Neuron (in vitro differentiated cells): ENCODE results near the gene ZNF827.

Experiments used
- H2AFZ ChIP-seq: one replicate; pipeline ENCODE4 v1.6.1; 2013; ENCODE audit warnings: low read depth, mild to moderate bottlenecking, inconsistent platforms, low read length, moderate library complexity
- H3K27me3 ChIP-seq: one replicate; pipeline ENCODE4 v1.6.1; 2013; ENCODE audit warnings: low read length; ENCODE audit not compliant: insufficient read depth
- H3K36me3 ChIP-seq: one replicate; pipeline ENCODE4 v1.6.1; 2013; ENCODE audit warnings: low read length; ENCODE audit not compliant: insufficient read depth
- H3K4me1 ChIP-seq: one replicate; pipeline ENCODE4 v1.6.1; 2013; ENCODE audit warnings: low read length; ENCODE audit not compliant: insufficient read depth
- H3K4me3 ChIP-seq: 2 replicates; pipeline ENCODE4 v1.5.1; 2013; ENCODE audit warnings: mild to moderate bottlenecking, low read length, moderate library complexity
- H3K9me3 ChIP-seq: one replicate; pipeline ENCODE4 v1.6.1; 2013; ENCODE audit warnings: low read length

Gene ZNF827

DNA sequence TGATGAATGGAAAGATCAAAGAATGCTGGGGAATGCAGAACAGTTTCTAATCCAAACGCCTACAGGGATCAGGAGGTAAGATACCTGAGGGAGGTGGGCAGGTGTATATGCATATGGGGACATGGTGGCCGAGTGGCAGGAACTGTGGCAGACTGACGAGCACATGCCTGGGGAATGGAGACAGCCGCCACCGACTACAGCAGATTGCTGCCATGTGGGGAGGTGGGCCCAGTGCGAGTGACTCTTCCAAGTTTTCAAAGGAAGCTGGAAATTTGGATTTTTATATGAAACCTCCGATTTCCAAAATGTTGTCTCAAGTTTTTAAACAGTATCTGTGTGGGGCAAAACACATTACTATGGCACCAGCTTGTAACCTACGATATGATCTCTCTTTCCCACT is 9.9 kb downstream of the ZNF827 start:
- Histone ChIP-seq H3K4me1 (peaks cover 24% of the 10 kb centered on the region), H3K4me3 (no peak overlapping the region), H3K27me3 (no peaks in the 10 kb centered on the region), H3K9me3 (peaks cover 12% of the 10 kb centered on the region), H2AFZ (no peak overlapping the region), H3K36me3 (no peaks in the 10 kb centered on the region)

- Histone ChIP-seq H2AFZ (no peak overlapping the region), H3K4me1 (peaks cover 18% of the 10 kb centered on the region), H3K27me3 (no peaks in the 10 kb centered on the region), H3K4me3 (no peak overlapping the region), H3K36me3 (no peaks in the 10 kb centered on the region), H3K9me3 (peaks cover 12% of the 10 kb centered on the region)
Measured at GRCh38 chr4:145927030-145927429, 11.6 kb downstream of the ZNF827 start.

DNA sequence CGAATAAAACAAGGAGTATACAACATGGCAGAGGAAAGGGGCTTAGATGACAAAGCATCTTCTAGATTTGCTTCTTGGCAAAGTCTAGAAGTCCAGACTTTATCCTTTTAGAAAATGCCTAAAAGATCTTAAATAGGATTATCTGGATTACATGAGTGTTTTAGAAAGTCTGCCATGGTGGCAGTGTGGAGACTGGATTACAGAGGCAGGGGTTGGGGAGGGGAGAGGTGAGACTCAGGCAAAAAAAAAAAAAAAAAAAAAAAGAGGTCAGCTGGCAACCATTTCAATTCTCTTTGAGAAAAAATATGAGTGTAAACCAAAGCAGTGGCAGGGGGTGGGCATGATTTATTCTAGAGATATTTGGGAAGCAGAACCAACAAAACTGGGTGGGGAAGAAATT is 17.4 kb downstream of the ZNF827 start:
- no peak overlapping the region for H3K4me3 ChIP-seq
- H3K4me1 ChIP-seq = no peaks in the 10 kb centered on the region
- no peak overlapping the region for H2AFZ ChIP-seq
- H3K27me3 ChIP-seq = no peaks in the 10 kb centered on the region
- H3K36me3 ChIP-seq = peaks cover 10% of the 10 kb centered on the region
- peaks cover 14% of the 10 kb centered on the region for H3K9me3 ChIP-seq

DNA sequence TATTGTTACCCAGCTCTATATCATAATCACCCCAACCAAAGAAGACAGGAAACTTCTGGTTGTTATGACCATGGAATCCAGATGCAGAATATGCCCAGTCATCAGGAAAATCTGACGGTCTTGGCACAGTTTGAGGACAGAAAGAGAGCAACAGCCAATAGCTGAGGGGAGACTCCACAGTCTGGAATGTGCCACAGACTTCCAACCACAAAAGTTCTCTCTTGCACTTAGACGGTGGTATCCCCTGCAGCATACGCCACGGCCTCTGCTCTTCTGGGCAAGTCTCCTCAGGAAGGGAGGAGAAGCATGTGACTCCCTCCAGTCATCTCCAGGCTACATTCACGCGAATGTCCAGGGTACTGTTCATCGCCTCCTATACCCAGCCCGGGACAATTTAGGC is 18.4 kb downstream of the ZNF827 start:
- Histone ChIP-seq H3K27me3 (no peaks in the 10 kb centered on the region), H3K4me3 (no peak overlapping the region), H2AFZ (no peak overlapping the region), H3K4me1 (no peaks in the 10 kb centered on the region), H3K9me3 (peaks cover 11% of the 10 kb centered on the region), H3K36me3 (peaks cover 10% of the 10 kb centered on the region)

GRCh38 chr4:145912376-145912775 is 26.2 kb downstream of the ZNF827 start:
- Histone ChIP-seq H3K9me3 (no peaks in the 10 kb centered on the region), H3K27me3 (no peaks in the 10 kb centered on the region), H3K36me3 (no peaks in the 10 kb centered on the region), H2AFZ (no peak overlapping the region), H3K4me3 (no peak overlapping the region), H3K4me1 (peaks cover 17% of the 10 kb centered on the region)

GRCh38 chr4:145909773-145910172 is 28.9 kb downstream of the ZNF827 start:
- no peaks in the 10 kb centered on the region for H3K36me3 ChIP-seq
- H3K9me3 ChIP-seq = no peaks in the 10 kb centered on the region
- H3K4me3 ChIP-seq = no peak overlapping the region
- peaks cover 20% of the 10 kb centered on the region for H3K4me1 ChIP-seq
- H2AFZ ChIP-seq = no peak overlapping the region
- no peaks in the 10 kb centered on the region for H3K27me3 ChIP-seq

- H3K27me3 ChIP-seq = no peaks in the 10 kb centered on the region
- H3K4me3 ChIP-seq = no peak overlapping the region
- no peak overlapping the region for H2AFZ ChIP-seq
- no peaks in the 10 kb centered on the region for H3K9me3 ChIP-seq
- peaks cover 3% of the 10 kb centered on the region for H3K36me3 ChIP-seq
- H3K4me1 ChIP-seq = peaks cover 20% of the 10 kb centered on the region
Measured at GRCh38 chr4:145909281-145909715, 29.3 kb downstream of the ZNF827 start.

DNA sequence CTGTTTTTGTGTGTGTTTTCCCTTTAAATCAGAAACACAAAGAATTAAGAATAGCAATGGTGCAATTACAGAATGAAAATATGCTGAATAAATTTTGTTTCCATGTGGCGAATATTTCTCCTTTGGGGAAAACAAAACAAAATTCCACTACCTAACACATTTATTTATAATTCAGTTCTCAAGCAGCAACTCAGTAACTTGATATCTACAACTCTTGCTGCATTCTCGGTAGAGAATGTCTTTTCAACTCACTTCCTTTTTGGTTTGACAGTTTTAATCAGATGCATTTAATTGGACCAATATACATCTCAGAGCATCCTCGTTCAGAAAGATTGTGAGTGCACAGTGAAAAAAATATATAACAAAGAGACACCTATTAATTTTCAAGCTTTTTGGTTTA is 30.8 kb downstream of the ZNF827 start:
- Histone ChIP-seq H3K36me3 (peaks cover 14% of the 10 kb centered on the region), H3K4me1 (peaks cover 20% of the 10 kb centered on the region), H3K4me3 (no peak overlapping the region), H3K27me3 (no peaks in the 10 kb centered on the region), H2AFZ (no peak overlapping the region), H3K9me3 (peaks cover 3% of the 10 kb centered on the region)

DNA sequence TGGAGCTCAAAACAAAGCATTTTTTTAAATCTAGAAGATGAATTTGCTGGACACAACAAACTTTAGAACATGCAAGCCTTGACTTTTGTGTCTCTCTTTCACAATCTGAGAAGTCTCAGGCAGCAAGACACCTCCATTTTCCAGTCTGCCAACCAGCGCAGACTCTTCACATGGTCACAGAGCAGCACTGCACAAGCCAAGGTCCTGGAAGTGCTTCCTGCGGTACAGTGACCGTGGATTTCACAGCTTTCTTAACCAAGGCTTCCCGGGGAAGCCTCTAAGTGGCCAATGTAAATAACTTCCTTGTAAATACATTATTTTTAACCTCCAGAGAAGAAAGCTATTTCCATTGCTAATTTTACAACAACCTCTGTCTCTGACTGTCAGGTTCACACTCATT is 31.2 kb downstream of the ZNF827 start:
- Histone ChIP-seq H3K9me3 (peaks cover 7% of the 10 kb centered on the region), H3K36me3 (peaks cover 19% of the 10 kb centered on the region), H2AFZ (no peak overlapping the region), H3K4me3 (no peak overlapping the region), H3K27me3 (no peaks in the 10 kb centered on the region), H3K4me1 (peaks cover 20% of the 10 kb centered on the region)

GRCh38 chr4:145904413-145905177 is 34.0 kb downstream of the ZNF827 start:
- H2AFZ ChIP-seq = no peak overlapping the region
- H3K4me1 ChIP-seq = peaks cover 16% of the 10 kb centered on the region
- H3K4me3 ChIP-seq = no peak overlapping the region
- no peaks in the 10 kb centered on the region for H3K27me3 ChIP-seq
- H3K36me3 ChIP-seq = peaks cover 44% of the 10 kb centered on the region
- H3K9me3 ChIP-seq = peaks cover 9% of the 10 kb centered on the region

GRCh38 chr4:145902522-145902921 is 36.1 kb downstream of the ZNF827 start:
- peaks cover 9% of the 10 kb centered on the region for H3K9me3 ChIP-seq
- H3K36me3 ChIP-seq = peaks cover 55% of the 10 kb centered on the region
- H2AFZ ChIP-seq = no peak overlapping the region
- no peaks in the 10 kb centered on the region for H3K27me3 ChIP-seq
- H3K4me3 ChIP-seq = no peak overlapping the region
- peaks cover 5% of the 10 kb centered on the region for H3K4me1 ChIP-seq

GRCh38 chr4:145899886-145900460 is 38.6 kb downstream of the ZNF827 start:
- no peaks in the 10 kb centered on the region for H3K4me1 ChIP-seq
- H3K9me3 ChIP-seq = peaks cover 9% of the 10 kb centered on the region
- peaks cover 71% of the 10 kb centered on the region for H3K36me3 ChIP-seq
- H2AFZ ChIP-seq = no peak overlapping the region
- H3K4me3 ChIP-seq = no peak overlapping the region
- no peaks in the 10 kb centered on the region for H3K27me3 ChIP-seq

DNA sequence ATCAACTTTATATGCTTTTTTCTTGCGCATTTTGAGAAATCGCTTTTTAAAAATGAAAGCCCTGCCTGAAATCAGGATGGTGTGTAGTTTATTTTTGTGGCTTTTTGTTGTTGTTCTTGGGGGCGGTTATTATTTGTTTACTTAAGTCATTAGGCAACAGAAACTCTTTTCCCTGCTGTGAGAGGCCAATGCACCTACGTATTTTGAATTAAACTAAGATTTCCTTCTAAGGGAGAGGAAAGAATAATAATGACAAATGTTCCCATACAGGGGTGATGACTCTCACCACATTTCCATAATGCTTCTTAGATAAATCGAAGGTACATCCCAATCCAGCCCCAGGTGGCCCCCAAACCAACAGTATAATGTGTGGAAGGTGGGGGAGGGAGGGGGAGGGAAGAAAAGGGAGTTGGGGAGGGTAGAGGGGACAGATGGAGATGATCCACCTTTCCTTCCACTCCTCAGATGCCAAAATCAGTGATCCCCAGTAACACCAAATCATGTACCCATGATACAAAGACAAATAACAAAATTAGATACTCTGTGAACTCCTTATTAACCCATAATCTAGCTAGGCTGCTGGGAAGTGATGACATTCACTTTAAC is 39.6 kb downstream of the ZNF827 start:
- Histone ChIP-seq H3K27me3 (no peaks in the 10 kb centered on the region), H3K4me3 (no peak overlapping the region), H3K9me3 (peaks cover 9% of the 10 kb centered on the region), H2AFZ (no peak overlapping the region), H3K36me3 (peaks cover 72% of the 10 kb centered on the region), H3K4me1 (peaks cover 3% of the 10 kb centered on the region)
